MM.1S (cell line): ENCODE results near the gene C5AR2.
"Not testable (repeated sequence)": the region's sequence is repeated elsewhere in the genome, so short reads cannot be mapped to it uniquely, and the experiment has no call there.

Source experiments
- DNase-seq: peaks from one replicate; pipeline ENCODE4 v3.0.0-alpha.2; 2015
- H2AFZ ChIP-seq: fragments of 300-600 bp; sonication (generic); 2 replicates; pipeline ENCODE4 v1.6.0; 2016; ENCODE audit warnings: antibody characterized with exemption, low read length
- H3F3A ChIP-seq: fragments of 300-600 bp; sonication (generic); 2 replicates; pipeline ENCODE4 v1.6.1; 2016; ENCODE audit warnings: mild to moderate bottlenecking, antibody characterized with exemption, low read length, moderate library complexity, mixed read lengths; ENCODE audit not compliant: insufficient read depth
- H3K27ac ChIP-seq: fragments of 300-600 bp; sonication (generic); 2 replicates; pipeline ENCODE4 v1.5.1; 2016; ENCODE audit warnings: mild to moderate bottlenecking, low read length
- H3K27me3 ChIP-seq: fragments of 300-600 bp; sonication (generic); replicated peaks from 2 replicates; pipeline ENCODE4 v1.6.0; 2016; ENCODE audit warnings: low read length; ENCODE audit not compliant: insufficient read depth
- H3K36me3 ChIP-seq: fragments of 300-600 bp; sonication (generic); replicated peaks from 2 replicates; pipeline ENCODE4 v1.6.1; 2016; ENCODE audit warnings: mild to moderate bottlenecking, low read length, mixed read lengths; ENCODE audit not compliant: insufficient read depth
- H3K4me1 ChIP-seq: fragments of 300-600 bp; sonication (generic); 2 replicates; pipeline ENCODE4 v1.6.1; 2016; ENCODE audit warnings: low read length, mixed read lengths
- H3K4me2 ChIP-seq: fragments of 300-600 bp; sonication (generic); 2 replicates; pipeline ENCODE4 v1.6.0; 2016; ENCODE audit warnings: low read depth, low read length
- H3K4me3 ChIP-seq: fragments of 300-600 bp; sonication (generic); 2 replicates; pipeline ENCODE4 v1.5.1; 2016; ENCODE audit warnings: low read length, mixed read lengths
- H3K79me2 ChIP-seq: fragments of 300-600 bp; sonication (generic); 2 replicates; pipeline ENCODE4 v1.6.1; 2016; ENCODE audit warnings: mixed run types, low read length, mixed read lengths
- H3K9ac ChIP-seq: fragments of 300-600 bp; sonication (generic); 2 replicates; pipeline ENCODE4 v1.6.1; 2016; ENCODE audit warnings: low read length, mixed read lengths
- H3K9me2 ChIP-seq: fragments of 300-600 bp; sonication (generic); replicated peaks from 2 replicates; pipeline ENCODE4 v1.6.1; 2016; ENCODE audit warnings: mild to moderate bottlenecking, low read length, mixed read lengths; ENCODE audit not compliant: insufficient read depth
- H3K9me3 ChIP-seq: fragments of 300-600 bp; sonication (generic); replicated peaks from 2 replicates; pipeline ENCODE4 v1.6.1; 2016; ENCODE audit warnings: mild to moderate bottlenecking, low read length, mixed read lengths; ENCODE audit not compliant: insufficient read depth
- H4K20me1 ChIP-seq: fragments of 300-600 bp; sonication (generic); 2 replicates; pipeline ENCODE4 v1.6.1; 2016; ENCODE audit warnings: mild to moderate bottlenecking, low read length, moderate library complexity, mixed read lengths; ENCODE audit not compliant: insufficient read depth
- EZH2 ChIP-seq: fragments of 300-600 bp; sonication (generic); optimal IDR thresholded peaks from 2 replicates; pipeline ENCODE3; 2017; ENCODE audit warnings: low read depth, mild to moderate bottlenecking, antibody characterized with exemption, low read length, mixed read lengths
- EZH2phosphoT487 ChIP-seq: fragments of 300-600 bp; sonication (generic); IDR thresholded peaks from 2 replicates; pipeline ENCODE4 v1.6.1; 2018; ENCODE audit warnings: antibody characterized with exemption, low read length
- TF ChIP-seq, protein P1 (sequence below): fragments of 300-600 bp; sonication (generic); IDR thresholded peaks from 2 replicates; pipeline ENCODE4 v1.5.1; 2016; ENCODE audit warnings: antibody characterized with exemption, low read length, mixed read lengths

C5AR2 gene

DNA sequence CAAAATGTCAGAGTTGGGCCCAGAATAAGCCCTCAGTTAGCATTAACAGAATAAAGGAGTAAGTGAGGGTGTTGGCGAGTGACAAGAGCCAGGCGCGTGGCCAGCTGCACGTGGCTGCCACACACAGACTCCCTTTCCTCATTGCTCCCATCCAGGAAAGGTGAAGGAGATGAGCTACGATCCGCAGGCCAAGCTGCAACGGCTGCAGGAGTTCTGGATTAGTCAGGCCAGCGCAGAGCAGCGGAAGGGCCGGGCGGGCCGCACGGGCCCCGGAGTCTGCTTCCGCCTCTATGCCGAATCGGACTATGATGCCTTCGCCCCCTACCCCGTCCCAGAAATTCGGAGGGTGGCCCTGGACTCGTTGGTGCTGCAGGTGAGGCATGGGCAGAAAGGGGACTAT lies 30.3 kb downstream of the C5AR2 start:
- Histone ChIP-seq H3K9me2 (no peaks in the 10 kb centered on the region), H3K4me2 (no peak overlapping the region), H3F3A (no peaks in the 10 kb centered on the region), H3K79me2 (no peaks in the 10 kb centered on the region), H4K20me1 (no peaks in the 10 kb centered on the region), H3K36me3 (0 out of 2 replicates have a peak, but pooled peaks cover under 1% of the 10 kb centered on the region), H2AFZ (no peak overlapping the region), H3K27ac (no peak overlapping the region), H3K4me1 (no peaks in the 10 kb centered on the region), H3K27me3 (no peaks in the 10 kb centered on the region), H3K4me3 (no peak overlapping the region), H3K9me3 (no peaks in the 10 kb centered on the region), H3K9ac (no peak overlapping the region)
- no peak for DNase-seq
- no peak for TF ChIP-seq EZH2
- no peak for TF ChIP-seq EZH2phosphoT487
- TF ChIP-seq, protein P1, sequence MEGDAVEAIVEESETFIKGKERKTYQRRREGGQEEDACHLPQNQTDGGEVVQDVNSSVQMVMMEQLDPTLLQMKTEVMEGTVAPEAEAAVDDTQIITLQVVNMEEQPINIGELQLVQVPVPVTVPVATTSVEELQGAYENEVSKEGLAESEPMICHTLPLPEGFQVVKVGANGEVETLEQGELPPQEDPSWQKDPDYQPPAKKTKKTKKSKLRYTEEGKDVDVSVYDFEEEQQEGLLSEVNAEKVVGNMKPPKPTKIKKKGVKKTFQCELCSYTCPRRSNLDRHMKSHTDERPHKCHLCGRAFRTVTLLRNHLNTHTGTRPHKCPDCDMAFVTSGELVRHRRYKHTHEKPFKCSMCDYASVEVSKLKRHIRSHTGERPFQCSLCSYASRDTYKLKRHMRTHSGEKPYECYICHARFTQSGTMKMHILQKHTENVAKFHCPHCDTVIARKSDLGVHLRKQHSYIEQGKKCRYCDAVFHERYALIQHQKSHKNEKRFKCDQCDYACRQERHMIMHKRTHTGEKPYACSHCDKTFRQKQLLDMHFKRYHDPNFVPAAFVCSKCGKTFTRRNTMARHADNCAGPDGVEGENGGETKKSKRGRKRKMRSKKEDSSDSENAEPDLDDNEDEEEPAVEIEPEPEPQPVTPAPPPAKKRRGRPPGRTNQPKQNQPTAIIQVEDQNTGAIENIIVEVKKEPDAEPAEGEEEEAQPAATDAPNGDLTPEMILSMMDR, result no peak

DNA sequence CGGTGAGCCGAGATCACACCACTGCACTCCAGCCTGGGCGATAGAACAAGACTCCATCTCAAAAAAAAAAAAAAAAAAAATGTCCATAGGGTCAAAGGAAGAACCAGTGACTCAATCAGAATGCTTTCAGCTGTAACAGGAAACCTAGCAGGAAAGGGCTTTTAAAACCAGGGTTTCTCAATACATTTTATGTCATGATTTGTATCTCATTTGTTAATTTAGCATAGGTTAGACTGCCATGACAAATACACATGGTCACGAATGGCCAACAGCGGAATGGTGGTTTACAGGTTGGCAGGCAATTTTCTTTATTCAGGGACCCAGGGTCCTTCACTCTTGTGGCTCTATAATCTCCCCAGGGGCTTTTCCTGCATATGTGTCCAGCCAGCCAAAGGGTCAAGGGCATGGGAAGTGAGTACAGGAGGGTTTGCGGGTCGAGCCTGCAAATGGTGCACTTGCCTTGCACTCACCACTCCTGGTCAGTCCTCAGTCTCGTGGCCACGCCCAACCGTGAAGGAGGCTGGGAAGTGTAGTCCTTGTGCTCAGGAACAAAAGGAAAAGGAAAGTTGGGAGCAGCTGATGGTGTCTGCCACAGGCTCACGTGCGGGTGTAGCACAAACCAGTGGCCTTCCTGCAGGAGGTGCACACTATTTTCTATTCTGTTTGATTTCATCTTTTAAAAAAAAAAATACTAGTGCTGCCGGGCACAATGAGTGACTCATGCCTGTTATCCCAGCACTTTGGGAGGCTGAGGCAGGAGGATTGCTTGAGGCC lies 32.0 kb downstream of the C5AR2 start:
- Histone ChIP-seq H3K4me3 (no peak overlapping the region), H3K27me3 (no peaks in the 10 kb centered on the region), H3K4me1 (no peaks in the 10 kb centered on the region), H3K27ac (no peak overlapping the region), H3F3A (no peaks in the 10 kb centered on the region), H3K9me3 (no peaks in the 10 kb centered on the region), H3K36me3 (no peaks in the 10 kb centered on the region), H3K9me2 (no peaks in the 10 kb centered on the region), H2AFZ (no peak overlapping the region), H3K79me2 (no peaks in the 10 kb centered on the region), H3K4me2 (no peak overlapping the region), H3K9ac (no peak overlapping the region), H4K20me1 (no peaks in the 10 kb centered on the region)
- no peak for TF ChIP-seq EZH2phosphoT487
- TF ChIP-seq EZH2, result no peak
- TF ChIP-seq, protein P1, result no peak
- DNase-seq, result no peak

DNA sequence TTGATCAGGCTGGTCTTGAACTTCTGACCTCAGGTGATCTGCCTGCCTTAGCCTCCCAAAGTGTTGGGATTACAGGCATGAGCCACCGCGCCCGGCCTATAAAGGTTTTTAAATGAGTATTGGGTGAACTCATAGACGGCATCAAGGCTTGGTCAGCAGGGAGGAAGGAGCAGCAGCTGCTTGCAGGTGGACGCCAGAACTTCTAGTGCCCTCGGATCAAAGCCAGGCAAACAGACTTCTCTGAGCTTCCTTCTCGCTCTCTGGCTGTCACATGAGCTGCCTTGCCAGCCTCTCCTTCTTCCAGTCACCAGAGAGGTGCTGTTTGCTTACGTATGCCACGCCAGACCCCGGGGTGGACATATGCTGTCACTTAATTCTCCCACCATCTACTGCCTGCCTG lies 33.5 kb downstream of the C5AR2 start:
- not testable (repeated sequence) for H3K9me3 ChIP-seq, H3K79me2 ChIP-seq, H4K20me1 ChIP-seq, H3K9me2 ChIP-seq, H3K4me2 ChIP-seq, H3K4me1 ChIP-seq, H3K36me3 ChIP-seq, DNase-seq, H3K9ac ChIP-seq, H3F3A ChIP-seq, H3K27me3 ChIP-seq, H3K27ac ChIP-seq, H2AFZ ChIP-seq, H3K4me3 ChIP-seq

DNA sequence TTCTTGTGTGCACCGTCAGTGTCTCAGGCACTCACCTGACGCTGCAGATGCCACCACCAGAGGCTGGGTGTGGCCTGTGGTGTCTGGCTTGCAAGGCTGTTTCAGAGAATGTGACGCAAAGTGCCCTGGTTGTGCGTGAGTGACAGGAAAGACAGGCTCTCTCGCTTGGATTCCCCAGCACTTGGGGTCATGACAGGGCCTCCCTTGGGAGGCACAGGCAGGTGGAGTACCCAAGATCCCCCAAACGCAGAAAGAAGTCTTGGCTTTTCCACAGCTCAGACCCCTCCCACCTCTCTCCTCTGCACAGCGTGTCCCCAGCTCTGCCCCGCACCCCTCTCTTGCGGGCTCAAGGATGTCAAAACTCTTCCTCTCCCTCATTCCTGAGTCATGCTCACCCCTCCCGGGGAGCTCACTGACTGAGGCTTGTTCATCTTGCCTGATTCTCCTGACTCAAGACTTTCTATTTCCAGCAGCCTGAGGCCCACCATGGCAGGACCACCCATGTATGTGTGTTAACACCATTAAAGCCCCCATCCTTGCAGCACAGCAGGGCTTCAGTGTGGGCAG lies 38.2 kb downstream of the C5AR2 start:
- Histone ChIP-seq H3K27ac (no peak overlapping the region), H3K9me2 (no peaks in the 10 kb centered on the region), H3K4me2 (no peak overlapping the region), H3K79me2 (no peaks in the 10 kb centered on the region), H4K20me1 (no peaks in the 10 kb centered on the region), H3K36me3 (no peaks in the 10 kb centered on the region), H3K4me3 (no peak overlapping the region), H3K9me3 (no peaks in the 10 kb centered on the region), H3K27me3 (no peaks in the 10 kb centered on the region), H3K4me1 (no peaks in the 10 kb centered on the region), H3F3A (no peaks in the 10 kb centered on the region), H3K9ac (no peak overlapping the region), H2AFZ (no peak overlapping the region)
- TF ChIP-seq, protein P1, result no peak
- TF ChIP-seq EZH2 (no peak), EZH2phosphoT487 (no peak)
- no peak for DNase-seq
